ENCODE measurements around the gene WDR74.
A peak's percentile ranks its signal among the peaks of the same experiment; 100 is the strongest.

Gene WDR74

DNA sequence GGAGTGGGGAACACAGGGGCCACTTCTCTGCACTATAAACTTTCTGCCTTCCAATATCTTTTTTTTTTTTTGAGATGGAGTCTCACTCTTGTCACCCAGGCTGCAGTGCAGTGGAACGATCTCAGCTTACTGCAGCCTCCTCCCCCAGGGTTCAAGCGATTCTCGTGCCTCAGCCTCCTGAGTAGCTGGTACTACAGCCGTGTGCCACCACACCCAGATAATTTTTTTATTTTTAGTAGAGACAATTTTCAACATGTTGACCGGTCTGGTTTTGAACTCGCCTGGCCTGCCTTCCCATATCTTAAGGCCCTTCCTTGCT is 43.0 kb upstream of the WDR74 start:
- TF ChIP-seq, protein P1, sequence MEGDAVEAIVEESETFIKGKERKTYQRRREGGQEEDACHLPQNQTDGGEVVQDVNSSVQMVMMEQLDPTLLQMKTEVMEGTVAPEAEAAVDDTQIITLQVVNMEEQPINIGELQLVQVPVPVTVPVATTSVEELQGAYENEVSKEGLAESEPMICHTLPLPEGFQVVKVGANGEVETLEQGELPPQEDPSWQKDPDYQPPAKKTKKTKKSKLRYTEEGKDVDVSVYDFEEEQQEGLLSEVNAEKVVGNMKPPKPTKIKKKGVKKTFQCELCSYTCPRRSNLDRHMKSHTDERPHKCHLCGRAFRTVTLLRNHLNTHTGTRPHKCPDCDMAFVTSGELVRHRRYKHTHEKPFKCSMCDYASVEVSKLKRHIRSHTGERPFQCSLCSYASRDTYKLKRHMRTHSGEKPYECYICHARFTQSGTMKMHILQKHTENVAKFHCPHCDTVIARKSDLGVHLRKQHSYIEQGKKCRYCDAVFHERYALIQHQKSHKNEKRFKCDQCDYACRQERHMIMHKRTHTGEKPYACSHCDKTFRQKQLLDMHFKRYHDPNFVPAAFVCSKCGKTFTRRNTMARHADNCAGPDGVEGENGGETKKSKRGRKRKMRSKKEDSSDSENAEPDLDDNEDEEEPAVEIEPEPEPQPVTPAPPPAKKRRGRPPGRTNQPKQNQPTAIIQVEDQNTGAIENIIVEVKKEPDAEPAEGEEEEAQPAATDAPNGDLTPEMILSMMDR (IDR thresholded peaks at IDR 0.05; ENCODE audit: insufficient read depth, low read depth, low read length, missing control alignments), result no peak
- peak overlapping the region; percentile 88 for H3K4me3 ChIP-seq (ENCODE audit: low read length)
- DNase-seq (ENCODE audit: low read depth), result no peak

DNA sequence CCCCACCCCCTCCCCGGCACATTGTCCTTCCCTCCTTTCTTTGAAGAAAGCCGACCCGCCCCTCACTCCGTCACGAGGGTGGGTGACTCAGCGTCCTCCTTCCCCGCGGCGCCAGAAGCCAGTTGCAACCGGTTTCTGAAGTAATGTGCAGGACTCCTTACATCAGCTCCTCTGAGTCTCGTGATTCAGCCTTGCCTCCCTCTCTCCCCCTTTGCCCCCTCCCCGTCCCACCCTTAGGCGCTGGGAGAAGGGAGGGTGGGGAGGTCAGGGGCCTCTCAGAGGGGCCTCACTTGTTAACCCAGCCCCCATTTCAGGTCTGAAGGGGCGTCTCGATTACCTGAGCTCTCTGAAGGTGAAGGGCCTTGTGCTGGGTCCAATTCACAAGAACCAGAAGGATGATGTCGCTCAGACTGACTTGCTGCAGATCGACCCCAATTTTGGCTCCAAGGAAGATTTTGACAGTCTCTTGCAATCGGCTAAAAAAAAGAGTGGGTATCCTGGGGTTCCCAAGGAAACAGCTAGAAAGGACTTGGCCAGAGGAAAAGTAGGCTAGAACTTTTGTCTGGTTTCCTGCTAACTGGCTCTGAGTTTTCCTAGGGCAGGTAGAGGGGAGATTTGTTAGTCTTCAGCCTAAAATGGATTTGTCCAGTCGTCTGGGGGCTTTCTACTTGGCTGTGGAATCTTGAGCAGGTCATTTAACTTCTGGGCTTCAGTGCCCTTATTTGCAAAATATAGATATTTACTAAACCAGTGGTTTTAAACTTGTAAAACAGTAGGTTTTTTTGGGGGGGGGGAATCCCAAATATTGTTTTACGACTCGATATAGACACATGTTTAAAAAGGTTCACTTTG is 42.4 kb upstream of the WDR74 start:
- DNase-seq (ENCODE audit: low read depth), result peak; percentile 98
- TF ChIP-seq, protein P1 (IDR thresholded peaks at IDR 0.05; ENCODE audit: insufficient read depth, low read depth, low read length, missing control alignments), result no peak
- H3K4me3 ChIP-seq (ENCODE audit: low read length), result peak overlapping the region; percentile 88

GRCh38 chr11:62880803-62881578 is 41.6 kb upstream of the WDR74 start, which contains the start of gene SLC3A2:
TSS of gene SLC3A2 (plus strand) at chr11:62880896. CDS start at chr11:62881024, 128 bp downstream.
- peak within 1 kb of the TSS; percentile 88 for H3K4me3 ChIP-seq (ENCODE audit: low read length)
- TF ChIP-seq, protein P1 (IDR thresholded peaks at IDR 0.05; ENCODE audit: insufficient read depth, low read depth, low read length, missing control alignments), result peak; percentile 57
- peak; percentile 92 for DNase-seq (ENCODE audit: low read depth)

DNA sequence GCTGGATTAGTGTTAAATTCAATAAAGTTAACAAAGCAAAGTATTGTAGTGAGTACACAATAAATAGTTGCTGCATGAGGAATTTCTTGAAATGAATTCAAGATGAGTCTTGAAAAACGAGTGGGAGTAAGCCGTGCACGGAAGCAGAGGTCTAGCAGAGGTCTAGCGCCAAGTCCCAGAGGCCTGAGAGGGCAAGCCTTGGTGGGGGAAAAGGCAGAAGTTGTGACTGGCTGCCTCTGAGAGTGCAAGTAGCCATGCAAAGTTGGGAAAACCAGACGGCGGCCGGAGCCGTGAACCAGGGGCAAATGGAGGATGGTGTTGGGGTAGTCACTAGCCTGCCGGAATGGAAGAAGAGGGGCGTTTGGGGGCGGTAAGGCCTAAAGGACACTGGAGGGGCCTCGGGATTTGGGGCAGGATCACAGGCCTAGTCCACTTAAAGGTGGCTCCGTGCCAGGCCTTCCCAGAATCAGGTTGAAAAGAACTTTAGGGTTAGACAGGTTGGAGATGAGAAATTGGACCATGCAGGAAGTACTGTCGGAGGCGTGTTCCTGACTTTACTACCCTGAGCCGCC is 40.9 kb upstream of the WDR74 start:
- DNase-seq (ENCODE audit: low read depth), result peak; percentile 57
- TF ChIP-seq, protein P1 (IDR thresholded peaks at IDR 0.05; ENCODE audit: insufficient read depth, low read depth, low read length, missing control alignments), result no peak
- H3K4me3 ChIP-seq (ENCODE audit: low read length), result peak overlapping the region; percentile 88

DNA sequence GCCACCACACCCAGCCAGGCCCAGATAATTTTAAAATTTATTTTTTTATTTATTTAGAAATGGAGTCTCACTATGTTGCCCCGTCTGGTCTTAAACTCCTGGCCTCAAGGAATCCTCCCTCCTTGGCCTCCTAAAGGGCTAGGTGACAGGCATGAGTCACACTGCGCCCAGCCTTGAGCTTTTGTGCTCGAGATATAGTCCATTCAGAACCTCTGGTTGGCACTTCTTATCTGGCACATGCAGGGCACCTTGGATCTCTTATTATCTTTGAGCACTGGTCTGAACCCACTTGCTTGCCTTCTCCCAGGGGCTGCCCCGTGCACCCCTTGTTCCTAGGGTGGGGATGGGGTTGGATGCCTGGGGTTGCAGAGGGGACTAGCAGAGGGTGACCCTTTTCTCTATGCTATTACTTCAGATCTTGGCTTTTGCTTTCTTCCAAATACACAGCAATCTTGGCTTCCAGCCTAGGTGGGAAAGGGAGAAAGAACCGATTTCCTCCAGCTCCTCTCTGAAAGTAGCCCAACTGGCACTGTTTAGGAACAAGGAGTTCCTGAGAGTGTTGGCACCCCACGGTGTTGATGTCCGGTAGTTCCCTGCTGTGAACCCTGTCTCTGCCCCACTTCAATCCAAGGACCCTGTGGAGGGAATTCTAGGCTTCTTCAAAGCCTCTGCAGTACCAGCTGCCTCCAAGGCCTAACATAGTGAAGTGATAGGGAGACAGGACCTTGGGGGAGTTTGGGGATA is 40.0 kb upstream of the WDR74 start:
- TF ChIP-seq, protein P1 (IDR thresholded peaks at IDR 0.05; ENCODE audit: insufficient read depth, low read depth, low read length, missing control alignments), result no peak
- no peak overlapping the region for H3K4me3 ChIP-seq (ENCODE audit: low read length)
- no peak for DNase-seq (ENCODE audit: low read depth)

DNA sequence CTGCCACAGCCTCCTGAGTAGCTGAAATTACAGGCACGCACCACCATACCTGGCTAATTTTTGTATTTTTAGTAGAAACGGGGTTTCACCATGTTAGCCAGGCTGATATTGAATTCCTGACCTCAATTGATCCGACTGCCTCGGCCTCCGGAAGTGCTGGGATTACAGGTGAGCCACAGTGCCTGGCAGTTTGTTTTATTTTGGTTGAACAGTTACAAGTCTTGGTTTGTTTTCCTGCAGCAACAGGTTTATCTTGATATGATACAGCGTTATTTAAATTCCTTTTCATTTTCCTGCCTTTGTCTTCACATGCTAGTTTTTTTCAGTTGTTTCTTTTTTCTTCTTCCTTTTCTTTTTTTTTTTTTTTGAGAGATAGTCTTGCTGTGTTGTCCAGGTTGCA is 37.3 kb upstream of the WDR74 start:
- no peak overlapping the region for H3K4me3 ChIP-seq (ENCODE audit: low read length)
- no peak for DNase-seq (ENCODE audit: low read depth)
- TF ChIP-seq, protein P1 (IDR thresholded peaks at IDR 0.05; ENCODE audit: insufficient read depth, low read depth, low read length, missing control alignments), result no peak
